ENCODE results near the gene HYI.

Gene HYI

GRCh38 chr1:43437031-43437973 lies 16.4 kb downstream of the HYI start:
- Histone ChIP-seq H3K4me3 (ENCODE audit: low read depth, low read length) (no peak overlapping the region), H3K79me2 (ENCODE audit: control insufficient read depth, insufficient read depth, low read length, unreplicated experiment) (no peaks in the 10 kb centered on the region), H3K27ac (ENCODE audit: low read depth, low read length) (no peak overlapping the region), H3K27me3 (ENCODE audit: insufficient read depth, low read length) (no peaks in the 10 kb centered on the region), H3K36me3 (ENCODE audit: insufficient read depth, low read length) (peaks cover 9% of the 10 kb centered on the region; the same call in 1 of the 2 replicates), H3K4me1 (ENCODE audit: control insufficient read depth, insufficient read depth, low read length, unreplicated experiment) (no peaks in the 10 kb centered on the region), H2AFZ (ENCODE audit: low read length, unreplicated experiment) (no peak overlapping the region)

DNA sequence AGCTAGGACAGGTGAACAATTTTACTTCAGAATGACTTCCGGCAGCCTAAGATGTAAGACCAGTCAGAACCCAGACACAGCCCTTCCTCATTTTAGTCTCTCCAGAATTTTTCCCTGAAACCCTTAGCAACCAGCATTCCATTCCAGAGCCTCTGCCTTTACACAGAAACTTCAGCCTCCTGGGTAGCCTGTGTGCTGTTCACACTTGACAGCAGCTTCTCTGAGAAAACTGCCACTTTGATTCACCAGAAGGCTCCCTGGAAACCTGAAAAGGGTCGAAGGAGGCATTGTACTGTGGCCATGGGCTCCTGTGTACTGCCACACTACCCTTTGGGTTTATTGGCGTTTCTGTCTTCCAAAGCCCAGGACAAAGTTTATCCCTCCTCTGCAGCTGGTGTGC lies 17.4 kb downstream of the HYI start:
- H3K36me3 ChIP-seq (ENCODE audit: insufficient read depth, low read length): peaks cover 14% of the 10 kb centered on the region
- H3K27me3 ChIP-seq (ENCODE audit: insufficient read depth, low read length): no peaks in the 10 kb centered on the region
- H2AFZ ChIP-seq (ENCODE audit: low read length, unreplicated experiment): no peak overlapping the region
- no peaks in the 10 kb centered on the region for H3K79me2 ChIP-seq (ENCODE audit: control insufficient read depth, insufficient read depth, low read length, unreplicated experiment)
- no peaks in the 10 kb centered on the region for H3K4me1 ChIP-seq (ENCODE audit: control insufficient read depth, insufficient read depth, low read length, unreplicated experiment)
- no peak overlapping the region for H3K4me3 ChIP-seq (ENCODE audit: low read depth, low read length)
- no peak overlapping the region for H3K27ac ChIP-seq (ENCODE audit: low read depth, low read length)

- H3K79me2 ChIP-seq (ENCODE audit: control insufficient read depth, insufficient read depth, low read length, unreplicated experiment): no peaks in the 10 kb centered on the region
- H2AFZ ChIP-seq (ENCODE audit: low read length, unreplicated experiment): no peak overlapping the region
- no peaks in the 10 kb centered on the region for H3K4me1 ChIP-seq (ENCODE audit: control insufficient read depth, insufficient read depth, low read length, unreplicated experiment)
- peaks cover 17% of the 10 kb centered on the region for H3K36me3 ChIP-seq (ENCODE audit: insufficient read depth, low read length)
- H3K27me3 ChIP-seq (ENCODE audit: insufficient read depth, low read length): no peaks in the 10 kb centered on the region
- H3K4me3 ChIP-seq (ENCODE audit: low read depth, low read length): no peak overlapping the region
- no peak overlapping the region for H3K27ac ChIP-seq (ENCODE audit: low read depth, low read length)
Measured at GRCh38 chr1:43435146-43436145, 18.3 kb downstream of the HYI start.

DNA sequence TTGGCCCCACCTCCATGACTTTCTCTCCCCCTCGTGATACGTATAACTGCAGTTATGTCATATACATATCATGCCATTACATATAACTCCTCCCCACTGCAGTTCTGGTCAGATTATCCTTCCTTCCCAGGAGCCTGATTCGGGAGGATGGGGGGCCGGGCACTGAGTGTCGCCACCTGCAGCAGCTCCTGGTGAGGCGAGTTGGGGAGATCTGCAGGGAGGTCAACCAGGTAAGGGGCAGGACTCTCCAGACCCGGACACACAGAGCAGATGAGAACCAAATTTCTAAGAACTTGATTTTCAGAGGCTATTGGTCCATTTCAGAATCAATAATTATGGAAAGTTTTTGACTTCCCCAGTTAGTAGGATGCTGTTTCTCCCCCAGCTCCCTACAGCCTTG lies 19.5 kb downstream of the HYI start:
- peaks cover 14% of the 10 kb centered on the region for H3K36me3 ChIP-seq (ENCODE audit: insufficient read depth, low read length)
- H3K79me2 ChIP-seq (ENCODE audit: control insufficient read depth, insufficient read depth, low read length, unreplicated experiment): no peaks in the 10 kb centered on the region
- H3K27ac ChIP-seq (ENCODE audit: low read depth, low read length): no peak overlapping the region
- H3K27me3 ChIP-seq (ENCODE audit: insufficient read depth, low read length): no peaks in the 10 kb centered on the region
- H3K4me1 ChIP-seq (ENCODE audit: control insufficient read depth, insufficient read depth, low read length, unreplicated experiment): no peaks in the 10 kb centered on the region
- H2AFZ ChIP-seq (ENCODE audit: low read length, unreplicated experiment): no peak overlapping the region
- H3K4me3 ChIP-seq (ENCODE audit: low read depth, low read length): no peak overlapping the region

DNA sequence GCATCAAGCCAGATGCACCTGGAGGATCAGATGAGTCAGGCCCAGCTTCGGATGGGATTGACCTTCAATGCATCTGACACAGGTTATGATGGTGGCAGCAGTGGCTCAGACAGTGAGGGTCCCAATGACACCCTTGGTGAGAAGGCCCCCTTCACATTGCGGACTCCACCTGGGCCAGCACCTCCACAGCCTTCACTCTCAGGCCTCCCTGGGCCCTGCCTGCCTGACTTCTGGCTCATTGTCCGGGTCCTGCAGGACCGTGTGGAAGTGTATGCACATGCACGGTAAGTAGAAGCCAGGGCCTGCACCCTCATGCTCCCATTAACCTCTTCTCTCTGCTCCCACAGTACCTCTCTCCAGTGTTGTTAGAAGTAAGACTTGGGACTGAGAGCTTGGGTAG lies 20.8 kb downstream of the HYI start:
- Histone ChIP-seq H2AFZ (ENCODE audit: low read length, unreplicated experiment) (no peak overlapping the region), H3K36me3 (ENCODE audit: insufficient read depth, low read length) (peaks cover 17% of the 10 kb centered on the region), H3K27me3 (ENCODE audit: insufficient read depth, low read length) (no peaks in the 10 kb centered on the region)

GRCh38 chr1:43432171-43432860 lies 21.4 kb downstream of the HYI start:
- Histone ChIP-seq H3K4me3 (ENCODE audit: low read depth, low read length) (no peak overlapping the region), H3K27me3 (ENCODE audit: insufficient read depth, low read length) (no peaks in the 10 kb centered on the region), H3K79me2 (ENCODE audit: control insufficient read depth, insufficient read depth, low read length, unreplicated experiment) (no peaks in the 10 kb centered on the region), H3K4me1 (ENCODE audit: control insufficient read depth, insufficient read depth, low read length, unreplicated experiment) (no peaks in the 10 kb centered on the region), H3K36me3 (ENCODE audit: insufficient read depth, low read length) (peaks cover 23% of the 10 kb centered on the region), H3K27ac (ENCODE audit: low read depth, low read length) (no peak overlapping the region), H2AFZ (ENCODE audit: low read length, unreplicated experiment) (no peak overlapping the region)

More for the DNA sequence above, 20.8 kb downstream of the HYI start:
- no peak overlapping the region for H3K4me3 ChIP-seq (ENCODE audit: low read depth, low read length)
- H3K27ac ChIP-seq (ENCODE audit: low read depth, low read length): no peak overlapping the region
- H3K4me1 ChIP-seq (ENCODE audit: control insufficient read depth, insufficient read depth, low read length, unreplicated experiment): no peaks in the 10 kb centered on the region
- no peaks in the 10 kb centered on the region for H3K79me2 ChIP-seq (ENCODE audit: control insufficient read depth, insufficient read depth, low read length, unreplicated experiment)

- H3K27me3 ChIP-seq (ENCODE audit: insufficient read depth, low read length): no peaks in the 10 kb centered on the region
- H3K36me3 ChIP-seq (ENCODE audit: insufficient read depth, low read length): peaks cover 24% of the 10 kb centered on the region
- no peaks in the 10 kb centered on the region for H3K79me2 ChIP-seq (ENCODE audit: control insufficient read depth, insufficient read depth, low read length, unreplicated experiment)
- no peak overlapping the region for H3K27ac ChIP-seq (ENCODE audit: low read depth, low read length)
- H3K4me3 ChIP-seq (ENCODE audit: low read depth, low read length): no peak overlapping the region
- no peak overlapping the region for H2AFZ ChIP-seq (ENCODE audit: low read length, unreplicated experiment)
- H3K4me1 ChIP-seq (ENCODE audit: control insufficient read depth, insufficient read depth, low read length, unreplicated experiment): no peaks in the 10 kb centered on the region
Measured at GRCh38 chr1:43431676-43432075, 22.1 kb downstream of the HYI start.

- Histone ChIP-seq H3K27ac (ENCODE audit: low read depth, low read length) (no peak overlapping the region), H3K4me1 (ENCODE audit: control insufficient read depth, insufficient read depth, low read length, unreplicated experiment) (no peaks in the 10 kb centered on the region), H3K36me3 (ENCODE audit: insufficient read depth, low read length) (peaks cover 25% of the 10 kb centered on the region), H3K79me2 (ENCODE audit: control insufficient read depth, insufficient read depth, low read length, unreplicated experiment) (no peaks in the 10 kb centered on the region), H2AFZ (ENCODE audit: low read length, unreplicated experiment) (no peak overlapping the region), H3K27me3 (ENCODE audit: insufficient read depth, low read length) (no peaks in the 10 kb centered on the region), H3K4me3 (ENCODE audit: low read depth, low read length) (no peak overlapping the region)
Measured at GRCh38 chr1:43430831-43431230, 22.9 kb downstream of the HYI start.

DNA sequence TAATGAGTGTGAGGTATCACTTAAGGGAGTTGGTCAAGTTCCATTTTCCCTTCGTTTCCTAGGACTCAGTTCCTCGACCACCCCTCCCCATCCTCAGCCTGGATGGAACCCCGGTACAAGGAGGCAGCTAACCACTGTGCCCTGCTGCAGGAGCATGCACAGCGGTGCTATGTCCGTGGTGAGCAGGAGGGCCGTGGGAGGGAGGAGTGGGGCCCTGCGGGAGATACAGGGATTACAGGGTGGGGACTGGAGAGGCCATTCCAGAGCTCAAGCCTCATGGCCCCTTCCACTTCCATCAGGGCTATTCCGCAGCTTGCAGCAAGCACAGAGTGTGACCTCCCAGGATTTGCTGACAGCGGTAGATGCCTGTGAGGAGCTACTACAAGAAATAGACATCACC lies 25.8 kb downstream of the HYI start:
- Histone ChIP-seq H3K27ac (ENCODE audit: low read depth, low read length) (no peak overlapping the region), H3K79me2 (ENCODE audit: control insufficient read depth, insufficient read depth, low read length, unreplicated experiment) (no peaks in the 10 kb centered on the region), H3K4me3 (ENCODE audit: low read depth, low read length) (no peak overlapping the region), H2AFZ (ENCODE audit: low read length, unreplicated experiment) (no peak overlapping the region), H3K4me1 (ENCODE audit: control insufficient read depth, insufficient read depth, low read length, unreplicated experiment) (no peaks in the 10 kb centered on the region), H3K36me3 (ENCODE audit: insufficient read depth, low read length) (peaks cover 32% of the 10 kb centered on the region), H3K27me3 (ENCODE audit: insufficient read depth, low read length) (no peaks in the 10 kb centered on the region)

DNA sequence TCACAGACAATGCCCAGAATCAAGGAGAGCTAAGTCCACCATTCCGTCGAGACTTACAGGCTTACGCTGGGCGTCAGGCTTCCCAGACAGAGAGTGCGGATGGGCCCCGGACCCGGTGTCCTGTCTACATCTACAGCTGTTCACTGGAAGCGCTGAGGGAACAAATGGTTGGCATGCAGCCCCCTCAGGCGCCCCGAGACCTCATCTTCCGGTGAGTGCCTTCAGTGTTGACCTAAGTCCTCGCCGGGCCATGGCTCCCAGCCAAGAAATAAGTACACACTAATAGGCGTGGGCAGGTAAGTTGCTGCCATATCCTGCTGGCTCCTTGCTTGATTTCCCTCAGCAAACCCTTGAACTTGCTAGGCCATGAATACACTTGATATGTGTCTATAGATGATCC lies 26.2 kb downstream of the HYI start:
- Histone ChIP-seq H3K79me2 (ENCODE audit: control insufficient read depth, insufficient read depth, low read length, unreplicated experiment) (no peaks in the 10 kb centered on the region), H2AFZ (ENCODE audit: low read length, unreplicated experiment) (no peak overlapping the region), H3K36me3 (ENCODE audit: insufficient read depth, low read length) (peaks cover 32% of the 10 kb centered on the region), H3K4me1 (ENCODE audit: control insufficient read depth, insufficient read depth, low read length, unreplicated experiment) (no peaks in the 10 kb centered on the region), H3K27me3 (ENCODE audit: insufficient read depth, low read length) (no peaks in the 10 kb centered on the region), H3K27ac (ENCODE audit: low read depth, low read length) (no peak overlapping the region), H3K4me3 (ENCODE audit: low read depth, low read length) (no peak overlapping the region)
